ENCODE measurements around the gene SRCAP.

Gene SRCAP

GRCh38 chr16:30758988-30759491 lies 60.1 kb downstream of the SRCAP start:
- no peak for DNase-seq (ENCODE audit: low spot score)

GRCh38 chr16:30760001-30760559 lies 61.1 kb downstream of the SRCAP start:
- no peak for DNase-seq (ENCODE audit: low spot score)

GRCh38 chr16:30760577-30761426 lies 61.8 kb downstream of the SRCAP start:
- no peak for DNase-seq (ENCODE audit: low spot score)

GRCh38 chr16:30761427-30761927 lies 62.5 kb downstream of the SRCAP start:
- peak; percentile 21 for DNase-seq (ENCODE audit: low spot score)

- DNase-seq (ENCODE audit: low spot score), result peak; percentile 92
These were observed 63.2 kb downstream of the SRCAP start, which contains the start of the genes CFAP119 and RNF40 for GRCh38 chr16:30761928-30762902. Gene CFAP119, minus strand, starts transcription at chr16:30762062. Its CDS starts 314 bp downstream, at chr16:30761748. Gene RNF40, plus strand, starts transcription at chr16:30762322. Its CDS starts 224 bp downstream, at chr16:30762546.

DNA sequence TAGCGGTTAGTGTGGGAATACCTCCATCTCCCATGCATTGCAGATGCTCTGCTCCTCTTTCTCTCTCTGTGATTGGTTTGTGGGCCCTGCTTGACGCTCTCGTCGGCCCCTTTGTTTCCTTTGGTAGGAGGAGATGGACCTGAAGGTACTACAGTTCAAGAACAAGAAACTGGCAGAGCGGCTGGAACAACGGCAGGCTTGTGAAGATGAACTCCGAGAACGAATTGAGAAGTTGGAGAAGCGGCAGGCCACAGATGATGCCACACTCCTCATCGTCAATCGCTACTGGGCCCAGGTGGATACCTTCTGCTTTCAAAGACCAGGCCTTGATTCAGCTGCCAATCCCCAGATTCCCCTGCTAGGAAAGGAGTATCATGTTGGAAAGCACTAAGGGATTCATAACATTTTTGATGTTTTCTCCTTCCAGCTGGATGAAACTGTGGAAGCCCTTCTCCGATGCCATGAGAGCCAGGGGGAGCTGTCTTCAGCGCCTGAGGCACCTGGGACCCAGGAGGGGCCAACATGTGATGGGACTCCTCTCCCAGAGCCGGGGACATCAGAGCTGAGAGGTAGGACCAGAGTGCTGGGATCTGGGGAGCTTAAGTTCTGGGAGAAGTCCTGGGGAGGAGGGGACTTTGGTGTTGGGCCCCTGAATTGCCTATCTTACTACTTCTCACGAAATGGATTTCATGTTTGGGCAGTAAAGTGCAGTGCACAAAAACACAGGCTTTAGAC lies 64.2 kb downstream of the SRCAP start:
- DNase-seq (ENCODE audit: low spot score), result no peak

DNA sequence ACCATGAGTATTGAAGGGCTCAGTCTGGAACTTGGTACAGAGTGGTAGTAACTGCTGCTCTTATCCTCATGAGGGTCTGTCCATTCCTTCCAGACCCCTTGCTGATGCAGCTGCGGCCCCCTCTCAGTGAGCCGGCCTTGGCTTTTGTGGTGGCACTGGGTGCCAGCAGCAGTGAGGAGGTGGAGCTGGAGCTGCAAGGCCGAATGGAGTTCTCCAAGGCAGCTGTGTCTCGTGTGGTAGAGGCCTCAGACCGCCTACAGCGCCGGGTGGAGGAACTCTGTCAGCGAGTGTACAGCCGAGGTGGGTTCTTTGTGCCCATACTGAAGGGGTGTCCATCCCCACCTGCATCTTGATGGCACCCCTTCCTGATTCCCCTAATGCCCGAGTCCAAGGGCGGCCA lies 65.1 kb downstream of the SRCAP start:
- DNase-seq (ENCODE audit: low spot score), result no peak

DNA sequence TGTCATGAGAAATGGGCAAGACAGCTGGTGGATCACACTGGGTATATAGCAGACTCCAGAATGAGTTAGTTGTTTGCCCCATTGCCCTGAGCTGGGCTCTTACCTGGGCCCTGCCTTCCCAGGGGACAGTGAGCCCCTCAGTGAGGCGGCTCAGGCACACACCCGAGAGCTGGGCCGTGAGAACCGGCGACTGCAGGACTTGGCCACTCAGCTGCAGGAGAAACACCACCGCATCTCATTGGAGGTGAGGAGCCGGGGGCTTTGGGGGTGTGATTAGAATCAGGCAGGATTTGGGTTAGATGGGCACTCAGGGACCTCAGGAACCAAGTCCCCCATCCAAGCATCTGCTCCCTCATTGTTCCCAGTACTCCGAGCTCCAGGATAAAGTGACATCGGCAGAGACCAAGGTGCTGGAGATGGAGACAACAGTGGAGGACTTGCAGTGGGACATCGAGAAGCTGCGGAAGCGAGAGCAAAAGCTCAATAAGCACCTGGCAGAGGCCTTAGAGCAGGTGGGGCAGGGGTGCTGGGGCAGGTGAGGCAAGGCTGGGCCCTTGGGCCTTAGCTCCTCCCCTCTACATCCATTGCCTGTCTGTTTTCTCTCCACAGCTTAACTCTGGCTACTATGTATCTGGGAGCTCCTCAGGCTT lies 66.0 kb downstream of the SRCAP start:
- DNase-seq (ENCODE audit: low spot score), result no peak

- no peak for DNase-seq (ENCODE audit: low spot score)
These were observed 67.4 kb downstream of the SRCAP start for GRCh38 chr16:30766206-30766932.

GRCh38 chr16:30766933-30767284 lies 67.9 kb downstream of the SRCAP start:
- no peak for DNase-seq (ENCODE audit: low spot score)

DNA sequence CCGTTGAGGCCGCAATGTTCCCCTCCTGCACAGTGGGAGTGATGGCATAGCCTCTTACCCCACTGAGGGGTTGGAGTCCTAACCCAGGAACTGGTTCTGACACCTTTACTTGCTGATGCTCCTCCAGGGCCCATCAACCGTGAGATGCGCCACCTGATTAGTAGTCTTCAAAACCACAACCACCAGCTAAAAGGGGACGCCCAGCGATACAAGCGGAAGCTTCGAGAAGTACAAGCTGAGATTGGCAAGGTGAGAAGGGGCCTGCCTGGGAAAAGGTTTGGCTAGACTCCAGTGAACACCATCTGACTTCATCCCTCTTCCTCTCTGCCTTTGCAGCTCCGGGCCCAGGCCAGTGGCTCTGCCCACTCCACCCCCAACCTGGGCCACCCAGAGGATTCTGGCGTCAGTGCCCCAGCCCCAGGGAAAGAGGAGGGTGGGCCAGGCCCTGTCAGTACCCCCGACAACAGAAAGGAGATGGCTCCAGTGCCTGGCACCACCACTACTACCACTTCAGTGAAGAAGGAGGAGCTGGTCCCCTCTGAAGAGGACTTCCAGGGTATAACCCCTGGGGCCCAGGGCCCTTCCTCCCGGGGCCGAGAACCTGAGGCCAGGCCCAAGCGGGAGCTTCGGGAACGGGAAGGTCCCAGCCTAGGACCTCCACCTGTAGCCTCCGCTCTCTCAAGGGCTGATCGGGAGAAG lies 68.9 kb downstream of the SRCAP start:
- peak; percentile 52 for DNase-seq (ENCODE audit: low spot score)

DNA sequence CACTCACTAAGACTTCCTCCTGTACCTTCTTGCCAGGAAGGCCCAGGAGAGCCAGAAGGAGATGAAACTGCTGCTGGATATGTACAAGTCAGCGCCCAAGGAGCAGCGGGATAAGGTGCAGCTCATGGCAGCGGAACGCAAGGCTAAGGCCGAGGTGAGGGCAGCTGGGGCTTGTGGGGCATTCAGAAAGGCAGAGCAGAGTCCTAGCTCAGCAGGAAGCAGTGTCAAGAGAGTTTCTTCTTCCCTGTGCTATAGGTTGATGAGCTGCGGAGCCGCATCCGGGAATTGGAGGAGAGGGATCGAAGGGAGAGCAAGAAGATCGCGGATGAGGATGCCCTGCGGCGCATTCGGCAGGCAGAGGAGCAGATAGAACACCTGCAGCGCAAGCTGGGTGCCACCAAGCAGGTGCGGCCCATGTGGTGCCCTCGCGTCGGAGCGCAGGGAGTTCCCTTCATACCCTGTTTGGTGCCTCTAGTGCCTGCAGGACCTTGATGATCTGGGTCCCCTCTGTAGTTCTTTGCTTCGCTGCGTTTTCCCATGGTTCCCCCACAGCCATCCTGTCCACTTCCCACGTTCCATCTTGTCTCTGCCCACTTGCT lies 69.7 kb downstream of the SRCAP start:
- DNase-seq (ENCODE audit: low spot score), result no peak

DNA sequence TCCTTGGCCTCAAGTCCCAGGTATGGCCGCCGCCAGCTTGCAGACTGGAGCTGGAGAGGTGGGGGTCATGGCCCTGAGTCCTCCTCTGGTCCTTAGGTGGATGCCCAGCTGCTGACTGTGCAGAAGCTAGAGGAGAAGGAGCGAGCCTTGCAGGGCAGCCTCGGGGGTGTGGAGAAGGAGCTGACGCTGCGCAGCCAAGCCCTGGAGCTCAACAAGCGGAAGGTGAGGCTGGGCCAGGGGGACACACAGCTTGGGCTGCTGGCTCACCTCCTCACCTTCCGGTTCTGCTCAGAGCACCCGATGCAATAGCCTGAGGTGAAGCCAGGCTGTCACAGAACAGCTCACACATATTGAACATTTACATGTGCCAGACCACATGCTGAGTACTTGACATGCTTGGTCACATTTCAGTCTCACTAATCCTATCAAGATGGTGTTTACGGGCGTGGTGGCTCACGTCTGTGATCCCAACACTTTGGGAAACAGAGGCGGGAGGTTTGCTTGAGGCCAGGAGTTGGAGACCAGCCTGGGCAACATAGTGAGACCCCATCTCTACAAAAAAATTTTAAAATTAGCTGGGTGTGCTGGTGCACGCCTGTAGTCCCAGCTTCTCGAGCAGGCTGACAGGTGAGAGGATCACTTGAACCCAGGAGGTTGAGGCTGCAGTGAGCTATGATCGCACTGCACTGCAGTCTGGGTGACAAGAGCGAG lies 70.6 kb downstream of the SRCAP start:
- no peak for DNase-seq (ENCODE audit: low spot score)

- DNase-seq (ENCODE audit: low spot score), result no peak
These were observed 72.8 kb downstream of the SRCAP start for GRCh38 chr16:30771726-30772125.

DNA sequence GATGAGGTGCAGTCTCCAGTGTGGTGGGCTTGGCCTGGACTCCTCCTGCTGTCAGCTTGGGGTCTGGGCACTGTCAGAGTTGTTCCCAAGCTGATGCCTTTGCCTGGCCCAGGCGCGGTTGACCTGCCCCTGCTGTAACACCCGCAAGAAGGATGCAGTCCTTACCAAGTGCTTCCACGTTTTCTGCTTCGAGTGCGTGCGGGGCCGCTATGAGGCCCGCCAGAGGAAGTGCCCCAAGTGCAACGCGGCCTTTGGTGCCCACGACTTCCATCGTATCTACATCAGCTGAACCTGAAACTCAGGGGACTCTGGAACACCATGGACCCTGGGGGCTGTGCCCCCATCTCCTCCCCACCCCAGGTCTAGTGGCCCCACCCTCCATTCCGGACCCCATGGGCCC lies 74.9 kb downstream of the SRCAP start:
- no peak for DNase-seq (ENCODE audit: low spot score)

DNA sequence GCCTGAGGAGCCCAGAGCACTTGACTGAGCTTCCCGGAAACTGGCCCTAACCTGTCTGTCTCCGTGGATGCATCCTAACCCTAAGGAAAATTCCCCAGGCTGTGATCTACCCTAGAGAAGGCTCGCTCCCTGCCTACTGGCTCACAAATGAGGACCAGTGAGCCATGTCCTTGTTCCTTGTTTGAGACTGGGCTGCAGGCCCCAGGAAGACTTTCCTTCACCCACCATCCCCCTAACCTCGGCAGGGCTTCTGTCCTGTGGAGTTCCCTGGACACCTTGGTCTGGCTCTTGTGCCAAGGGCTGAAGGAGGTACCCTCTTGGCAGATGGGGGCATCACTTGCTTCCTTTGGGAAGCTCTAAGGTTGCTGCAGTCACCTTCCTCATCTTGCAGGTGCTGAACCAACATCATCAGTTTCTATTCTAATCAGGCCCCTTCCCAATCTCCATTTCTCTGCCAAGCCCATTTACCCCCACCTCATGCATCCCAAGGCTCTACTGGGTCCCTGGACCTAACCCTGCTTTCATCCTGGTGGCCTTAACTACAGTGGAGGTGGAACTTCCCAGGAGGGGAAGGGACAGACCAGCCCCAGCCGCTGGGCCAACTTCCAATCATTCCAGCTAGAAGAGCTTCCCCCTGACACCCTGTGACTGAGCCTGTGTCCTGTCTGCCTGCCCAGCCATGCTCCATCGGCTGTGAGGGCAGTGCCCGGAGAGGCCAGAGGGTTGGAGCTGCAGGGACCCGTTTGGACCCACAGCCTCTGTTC lies 75.6 kb downstream of the SRCAP start:
- DNase-seq (ENCODE audit: low spot score), result no peak

DNA sequence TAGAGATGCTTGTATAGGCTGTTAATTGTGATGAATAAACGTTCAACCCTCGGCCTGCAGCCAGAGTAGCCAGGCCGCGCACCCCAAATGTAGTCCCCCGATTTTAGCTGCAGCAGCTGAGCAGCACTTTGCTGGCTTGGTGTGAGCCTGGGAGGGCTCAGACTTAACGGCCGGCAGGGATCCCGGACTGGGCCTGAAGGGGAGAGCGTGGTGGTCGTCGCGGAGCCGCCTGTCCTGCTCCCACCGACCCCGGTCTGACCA lies 76.1 kb downstream of the SRCAP start:
- DNase-seq (ENCODE audit: low spot score), result no peak

Data from CD4-positive, alpha-beta T cell treated with Interleukin-15 for 4 hours (primary cell).